HepG2 (cell line): Measurements from ENCODE around the gene OSBPL8. TPM values are rescaled to one million over a fixed set of nuclear protein-coding genes. Genes with fewer than 3 reads are reported as not detected.

Experiments used
- ATAC-seq: fragments of 200-7000 bp; cut with Tn5 transposase; 3 replicates; pipeline ENCODE4 v1.9.1; 2020; ENCODE audit warnings: mild to moderate bottlenecking, moderate library complexity
- BruUV-seq: library from RNA; stranded (reverse); fragments of 400-500 nt; replicated peaks from 2 replicates; lab custom pipeline; 2021; lab: Mats Ljungman, UMichigan
- CTCF ChIA-PET: fragments of 300-600 bp; formaldehyde crosslinking; extraction: SDS; loops from one replicate; lab custom pipeline; 2021; ENCODE audit warnings: low total read pairs, inconsistent platforms, low intra/inter-chr PET ratio; lab: Yijun Ruan, JAX
- POLR2A ChIA-PET: fragments of 350-600 bp; sonication (Branson Sonifier 250); formaldehyde crosslinking; loops from one replicate; lab custom pipeline; 2020; ENCODE audit warnings: antibody characterized with exemption, inconsistent platforms; lab: Yijun Ruan, JAX
- DNase-seq: peaks from one replicate; pipeline ENCODE4 v3.0.0-alpha.2; 2015; ENCODE audit warnings: low spot score
- FAIRE-seq: peaks from 3 replicates; lab custom pipeline; 2011; peaks lifted over from hg19 to GRCh38; lab: Jason Lieb, UNC
- H2AFZ ChIP-seq: one replicate; pipeline ENCODE4 v1.6.1; 2011; ENCODE audit warnings: low read length, inconsistent platforms
- H3K27ac ChIP-seq: fragments of 300-600 bp; 3 replicates; pipeline ENCODE4 v1.8.0; 2011; ENCODE audit warnings: mixed run types, mild to moderate bottlenecking, mixed read lengths, low read length, inconsistent platforms; ENCODE audit not compliant: insufficient read depth; ENCODE audit errors: extremely low read length
- H3K27me3 ChIP-seq, 2 experiments: fragments of 200-600 bp in 1 of 2; 2 replicates in 1 of 2; 3 replicates in 1 of 2; pipeline versions ENCODE4 v1.6.0 to v1.8.0; 2011; ENCODE audit warnings: low read length in 2 of 2, mild to moderate bottlenecking in 2 of 2, moderate library complexity in 2 of 2, inconsistent platforms in 1 of 2; ENCODE audit not compliant: insufficient read depth in 2 of 2, control insufficient read depth in 1 of 2
- H3K36me3 ChIP-seq, 2 experiments: fragments of 200-600 bp in 1 of 2; replicated peaks in 1 of 2; 2 replicates in 1 of 2; 3 replicates in 1 of 2; pipeline versions ENCODE4 v1.5.1 to v1.8.0; 2011; ENCODE audit warnings: low read length in 2 of 2, inconsistent platforms in 1 of 2; ENCODE audit not compliant: insufficient read depth in 2 of 2, control insufficient read depth in 1 of 2
- H3K4me1 ChIP-seq: 2 replicates; pipeline ENCODE4 v1.5.1; 2012; ENCODE audit warnings: low read length, inconsistent platforms; ENCODE audit not compliant: insufficient read depth
- H3K4me2 ChIP-seq: 2 replicates; pipeline ENCODE4 v1.6.0; 2011; ENCODE audit warnings: low read depth, low read length, inconsistent platforms
- H3K4me3 ChIP-seq, 3 experiments: fragments of 200-600 bp in 1 of 3; sonication (generic), shearing (Covaris generic) in 1 of 3; replicated peaks in 1 of 3; 2 replicates each; pipeline ENCODE4 v1.5.1; 2011 to 2016; ENCODE audit warnings: low read length in 3 of 3, inconsistent platforms in 2 of 3, low read depth in 2 of 3, mild to moderate bottlenecking in 2 of 3, control low read depth in 1 of 3, mixed read lengths in 1 of 3; ENCODE audit not compliant: insufficient read depth in 1 of 3
- H3K79me2 ChIP-seq: one replicate; pipeline ENCODE4 v1.6.1; 2011; ENCODE audit warnings: low read length, inconsistent platforms; ENCODE audit not compliant: insufficient read depth
- H3K9ac ChIP-seq: 2 replicates; pipeline ENCODE4 v1.6.0; 2011; ENCODE audit warnings: mild to moderate bottlenecking, low read depth, low read length, inconsistent platforms; ENCODE audit not compliant: insufficient read depth
- H3K9me3 ChIP-seq: 2 replicates; pipeline ENCODE4 v1.5.1; 2012; ENCODE audit warnings: mild to moderate bottlenecking, low read length
- H4K20me1 ChIP-seq: 2 replicates; pipeline ENCODE4 v1.6.0; 2011; ENCODE audit warnings: inconsistent platforms, mild to moderate bottlenecking, low read length, moderate library complexity; ENCODE audit not compliant: insufficient read depth
- BRD4 ChIP-seq: sonication (generic); formaldehyde crosslinking; IDR thresholded peaks from 2 replicates; pipeline ENCODE4 v1.4.0; 2020; ENCODE audit warnings: missing genetic modification reagents
- CEBPG ChIP-seq: IDR thresholded peaks from 2 replicates; pipeline ENCODE4 v1.6.1; 2016
- CHD4 ChIP-seq: fragments of 200-600 bp; sonication (generic); IDR thresholded peaks from 2 replicates; pipeline ENCODE4 v1.7.0; 2017; ENCODE audit warnings: mild to moderate bottlenecking, low read length, borderline replicate concordance
- CREB1 ChIP-seq, 2 experiments: fragments of 450-650 bp in 1 of 2; IDR thresholded peaks; 2 replicates each; pipeline ENCODE4 v1.6.1; 2016 to 2017; ENCODE audit warnings: control low read depth in 1 of 2, mild to moderate bottlenecking in 1 of 2, missing compliant biosample characterization in 1 of 2, missing genetic modification characterization in 1 of 2
- ETV5 ChIP-seq: IDR thresholded peaks from 2 replicates; pipeline ENCODE4 v1.6.1; 2018; ENCODE audit warnings: missing biosample characterization, missing genetic modification reagents, inconsistent platforms, borderline replicate concordance
- HNF4A ChIP-seq: sonication (generic); formaldehyde crosslinking; IDR thresholded peaks from 2 replicates; pipeline ENCODE4 v1.4.0; 2020; ENCODE audit warnings: missing genetic modification reagents
- KDM3A ChIP-seq: IDR thresholded peaks from 2 replicates; pipeline ENCODE4 v1.6.1; 2018; ENCODE audit warnings: low read depth, missing compliant biosample characterization
- MXD4 ChIP-seq: IDR thresholded peaks from 2 replicates; pipeline ENCODE4 v1.6.1; 2016; ENCODE audit warnings: mild to moderate bottlenecking, missing biosample characterization, missing genetic modification reagents
- NR1H2 ChIP-seq: sonication (generic); formaldehyde crosslinking; IDR thresholded peaks from 2 replicates; pipeline ENCODE4 v1.8.1; 2022; ENCODE audit warnings: low read depth, missing genetic modification reagents, borderline replicate concordance
- NR2F2 ChIP-seq: IDR thresholded peaks from 2 replicates; pipeline ENCODE4 v1.6.1; 2012; ENCODE audit warnings: low read depth, inconsistent platforms, borderline replicate concordance
- NR2F6 ChIP-seq, 2 experiments: IDR thresholded peaks; 2 replicates each; pipeline ENCODE4 v1.6.1; 2016; ENCODE audit warnings: antibody characterized with exemption in 1 of 2, mild to moderate bottlenecking in 1 of 2
- RBAK ChIP-seq: sonication (generic); formaldehyde crosslinking; IDR thresholded peaks from 2 replicates; pipeline ENCODE4 v1.5.1; 2020; ENCODE audit warnings: mild to moderate bottlenecking, missing genetic modification reagents
- ZBTB21 ChIP-seq: sonication (generic); formaldehyde crosslinking; IDR thresholded peaks from 2 replicates; pipeline ENCODE4 v1.4.0; 2020; ENCODE audit warnings: missing genetic modification reagents
- ZNF136 ChIP-seq: sonication (generic); formaldehyde crosslinking; IDR thresholded peaks from 2 replicates; pipeline ENCODE4 v1.8.1; 2022; ENCODE audit warnings: low read depth, mild to moderate bottlenecking, moderate library complexity, missing genetic modification reagents
- ZNF225 ChIP-seq: sonication (generic); formaldehyde crosslinking; IDR thresholded peaks from 2 replicates; pipeline ENCODE4 v1.4.0; 2020; ENCODE audit warnings: mild to moderate bottlenecking, missing genetic modification reagents
- ZSCAN9 ChIP-seq: IDR thresholded peaks from 2 replicates; pipeline ENCODE4 v1.6.1; 2016; ENCODE audit warnings: borderline replicate concordance
- ZUFSP ChIP-seq: sonication (generic); formaldehyde crosslinking; IDR thresholded peaks from 2 replicates; pipeline ENCODE4 v1.9.0; 2021; ENCODE audit warnings: missing genetic modification reagents, mild to moderate bottlenecking, borderline replicate concordance
- WGBS: methylation state at CpG from one replicate; pipeline ENCODE4 v1.1.6; 2017; ENCODE audit warnings: low lambda C conversion rate; 5-methylcytosine and 5-hydroxymethylcytosine counted together
- in situ Hi-C: cut with HindIII; loops from 2 replicates; pipeline ENCODE4 v1.10.0; 2017; ENCODE audit warnings: low pct_unique_long_range_greater_than_20kb; ENCODE audit not compliant: extremely low pct_ligation_motif_present
- intact Hi-C: fragments of 100-400 bp; cut with micrococcal nuclease; formaldehyde crosslinking; loops from one replicate; pipeline ENCODE4 v1.10.0; 2022; ENCODE audit not compliant: unreplicated experiment
- polyA plus RNA-seq, 8 experiments: library from polyadenylated mRNA; depleted of rRNA in 3 of 8; stranded (reverse) in 7 of 8; unstranded in 1 of 8; fragments of >200 nt; fragmentation: Illumina TruSeq in 4 of 8; extraction: Trizol in 4 of 8; gene quantifications; 2 replicates each; pipeline versions ENCODE4 v1.2.1 to v1.2.3, GENCODE V29; 2011 to 2016; ENCODE audit warnings: low read depth in 4 of 8, missing spikeins in 1 of 8, mixed read lengths in 1 of 8; ENCODE audit not compliant: insufficient read depth in 1 of 8
- total RNA-seq, 5 experiments: library from RNA; depleted of rRNA; stranded (reverse); fragments of >200 nt; fragmentation: Illumina TruSeq; extraction: Trizol; gene quantifications; 2 replicates each; pipeline ENCODE4 v1.2.3, GENCODE V29; 2016; ENCODE audit warnings: low read depth in 1 of 5
- TF ChIP-seq, protein P1 (sequence below): sonication (generic); formaldehyde crosslinking; IDR thresholded peaks from 2 replicates; pipeline ENCODE4 v1.5.0; 2020; ENCODE audit warnings: missing genetic modification reagents, mild to moderate bottlenecking, borderline replicate concordance
- TF ChIP-seq, protein P2 (sequence below): sonication (generic); formaldehyde crosslinking; IDR thresholded peaks from 2 replicates; pipeline ENCODE4 v1.8.1; 2023; ENCODE audit warnings: missing genetic modification reagents, mild to moderate bottlenecking, borderline replicate concordance

Gene OSBPL8
- total and polyA plus RNA-seq, 2 of the 13 experiments (the other 11 are each of a cell fraction or from before 2014, with no cell fraction given): 11.0 to 33.9 TPM

- Histone ChIP-seq H3K79me2 (peaks cover 58% of the 10 kb centered on the region), H3K4me1 (peaks cover 24% of the 10 kb centered on the region), H4K20me1 (no peaks in the 10 kb centered on the region), H3K4me3 (no peak overlapping the region), H2AFZ (no peak overlapping the region), H3K9ac (no peak overlapping the region)
- ChIA-PET CTCF (no interaction called here), POLR2A (interaction anchor here (1.4 kb wide), 1 partner anchor 14 kb away, joined by 5 read pairs; the partner anchor contains the start of gene OSBPL8)
- no TSS peak for BruUV-seq
- WGBS: 100% methylated on average over 4 of the region's 4 CpGs
- ATAC-seq: no peak
- no peak for FAIRE-seq
- DNase-seq: no peak
- in situ Hi-C loops: no loop called here
- TF ChIP-seq ZBTB21 (CRISPR knock-in tag) (no peak), NR1H2 (CRISPR knock-in tag) (no peak), ZUFSP (CRISPR knock-in tag) (no peak), NR2F6 (IDR thresholded peaks at IDR 0.05) (no peak), NR2F6 (CRISPR knock-in tag; IDR thresholded peaks at IDR 0.05) (no peak), BRD4 (CRISPR knock-in tag) (no peak), ZSCAN9 (CRISPR knock-in tag) (no peak), CREB1 (IDR thresholded peaks at IDR 0.05) (no peak), CREB1 (CRISPR knock-in tag; IDR thresholded peaks at IDR 0.05) (no peak), ZNF225 (CRISPR knock-in tag) (no peak), NR2F2 (no peak), CEBPG (CRISPR knock-in tag) (no peak), CHD4 (no peak), KDM3A (CRISPR knock-in tag) (no peak), ETV5 (CRISPR knock-in tag) (no peak), HNF4A (CRISPR knock-in tag) (no peak), MXD4 (no peak), RBAK (CRISPR knock-in tag) (no peak), ZNF136 (no peak)
- TF ChIP-seq, protein P1, sequence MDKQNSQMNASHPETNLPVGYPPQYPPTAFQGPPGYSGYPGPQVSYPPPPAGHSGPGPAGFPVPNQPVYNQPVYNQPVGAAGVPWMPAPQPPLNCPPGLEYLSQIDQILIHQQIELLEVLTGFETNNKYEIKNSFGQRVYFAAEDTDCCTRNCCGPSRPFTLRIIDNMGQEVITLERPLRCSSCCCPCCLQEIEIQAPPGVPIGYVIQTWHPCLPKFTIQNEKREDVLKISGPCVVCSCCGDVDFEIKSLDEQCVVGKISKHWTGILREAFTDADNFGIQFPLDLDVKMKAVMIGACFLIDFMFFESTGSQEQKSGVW: no peak
- TF ChIP-seq, protein P2, sequence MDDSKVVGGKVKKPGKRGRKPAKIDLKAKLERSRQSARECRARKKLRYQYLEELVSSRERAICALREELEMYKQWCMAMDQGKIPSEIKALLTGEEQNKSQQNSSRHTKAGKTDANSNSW: no peak
- TF ChIP-seq, all 625 proteins: peak for 0
- Histone ChIP-seq H3K27me3 (no peaks in the 10 kb centered on the region), H3K9me3 (no peaks in the 10 kb centered on the region), H3K36me3 (no peaks in the 10 kb centered on the region), H3K4me2 (no peak overlapping the region), H3K27ac (no peak overlapping the region)
- intact Hi-C loops: no loop called here
These were observed 14.8 kb downstream of the OSBPL8 start for GRCh38 chr12:76544601-76545261.
